ENCODE data around the gene MEG3. TPM values are rescaled to one million over a fixed set of nuclear protein-coding genes. Genes with fewer than 3 reads are reported as not detected.

The MEG3 gene
- total RNA-seq, 2 donors from 2014 or later = 0.21 TPM; not detected in 1

DNA sequence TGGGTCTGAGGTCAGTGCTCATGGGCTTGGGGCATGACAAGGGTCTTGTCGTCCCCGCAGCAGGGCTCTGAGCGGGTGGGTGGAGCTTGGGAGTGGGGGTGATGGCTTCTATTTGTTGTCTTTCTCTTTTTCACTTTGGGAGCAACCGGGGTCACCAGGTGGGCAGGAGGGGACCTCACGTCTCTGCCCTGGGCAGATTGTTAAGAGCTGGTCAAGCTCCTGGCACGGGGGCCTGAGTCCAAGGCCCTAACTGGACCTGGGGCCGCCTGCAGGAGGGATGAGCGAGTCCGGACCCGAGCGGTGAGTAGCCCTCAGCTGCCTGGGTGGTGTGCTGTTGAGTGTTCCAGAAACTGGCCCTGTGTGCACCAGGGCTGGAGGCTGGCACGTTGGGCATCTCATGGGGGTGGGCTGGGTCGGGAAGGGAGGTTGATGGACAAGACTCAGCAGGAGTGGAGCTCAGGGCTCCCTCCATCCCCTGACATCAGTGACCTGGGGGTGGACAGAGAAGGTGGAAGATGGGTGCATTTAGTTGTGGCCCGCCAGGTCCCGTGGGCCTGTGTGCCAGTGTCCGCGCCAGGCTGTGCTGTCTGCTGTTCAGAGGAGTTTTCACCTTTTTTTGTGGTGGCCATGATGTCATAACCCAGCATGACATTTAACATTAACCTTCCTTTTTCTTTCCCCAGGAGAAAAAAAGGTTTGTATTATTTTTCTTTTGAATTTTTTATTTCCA lies 50.1 kb downstream of the MEG3 start:
- Mint-ChIP-seq H3K27ac (no peak overlapping the region), H3K4me3 (no peak overlapping the region), H3K4me1 (peaks cover 2% of the 10 kb centered on the region), H3K36me3 (ENCODE audit: low read depth) (peaks cover 2% of the 10 kb centered on the region), H3K27me3 (peaks cover 22% of the 10 kb centered on the region)
- DNase-seq (no peak), ATAC-seq (no peak)
- no peaks in the 10 kb centered on the region for H3K9me3 ChIP-seq (ENCODE audit: control insufficient read depth, low read length, poor library complexity, severe bottlenecking)

DNA sequence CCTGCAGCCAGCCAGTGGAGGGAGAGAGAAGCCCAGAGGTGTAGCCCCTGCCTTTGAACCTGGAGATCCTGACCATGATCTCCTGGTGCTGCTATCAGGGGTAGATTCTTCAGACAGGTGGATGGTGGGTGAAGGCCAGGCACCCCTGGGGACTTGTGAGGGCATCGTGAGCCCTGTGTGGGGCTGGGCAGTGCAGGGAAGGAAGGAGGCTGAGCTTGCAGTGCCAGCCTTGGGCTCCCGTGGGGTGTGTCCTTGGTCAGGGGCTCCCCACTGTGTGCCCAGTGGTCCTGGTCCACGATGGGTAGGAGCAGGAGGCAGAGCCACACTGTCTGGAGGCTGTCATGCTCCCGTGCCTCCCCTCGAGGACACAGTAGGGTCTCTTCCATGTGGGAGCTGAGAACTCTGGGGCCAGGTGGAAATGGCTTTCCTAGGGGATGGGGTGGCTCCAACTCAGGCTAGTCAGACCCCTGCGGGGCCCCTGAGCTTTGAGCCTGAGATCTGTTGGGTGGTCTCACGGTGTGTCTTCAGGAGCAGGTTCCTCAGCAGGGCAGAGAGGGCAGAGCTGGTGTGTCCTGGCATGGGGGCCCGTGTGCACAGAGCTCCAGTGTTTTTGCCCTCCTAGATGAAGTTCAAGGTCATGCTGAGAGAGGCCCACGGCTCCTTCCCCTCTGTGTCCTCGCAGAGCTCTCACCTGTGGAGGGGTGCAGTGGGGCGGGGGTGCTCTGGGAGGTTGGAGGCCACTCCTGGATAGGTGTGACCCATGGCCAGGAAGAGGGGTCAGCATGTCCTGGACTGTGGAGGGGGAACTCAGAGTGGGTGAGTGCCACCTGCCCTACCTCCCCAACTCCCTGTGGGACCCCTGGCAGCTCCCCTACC lies 52.6 kb downstream of the MEG3 start:
- Mint-ChIP-seq H3K36me3 (ENCODE audit: low read depth) (peaks cover 2% of the 10 kb centered on the region), H3K4me1 (no peaks in the 10 kb centered on the region), H3K27me3 (peaks cover 27% of the 10 kb centered on the region), H3K4me3 (no peak overlapping the region), H3K27ac (no peak overlapping the region)
- ATAC-seq (no peak), DNase-seq (no peak)
- H3K9me3 ChIP-seq (ENCODE audit: control insufficient read depth, low read length, poor library complexity, severe bottlenecking) = no peaks in the 10 kb centered on the region

DNA sequence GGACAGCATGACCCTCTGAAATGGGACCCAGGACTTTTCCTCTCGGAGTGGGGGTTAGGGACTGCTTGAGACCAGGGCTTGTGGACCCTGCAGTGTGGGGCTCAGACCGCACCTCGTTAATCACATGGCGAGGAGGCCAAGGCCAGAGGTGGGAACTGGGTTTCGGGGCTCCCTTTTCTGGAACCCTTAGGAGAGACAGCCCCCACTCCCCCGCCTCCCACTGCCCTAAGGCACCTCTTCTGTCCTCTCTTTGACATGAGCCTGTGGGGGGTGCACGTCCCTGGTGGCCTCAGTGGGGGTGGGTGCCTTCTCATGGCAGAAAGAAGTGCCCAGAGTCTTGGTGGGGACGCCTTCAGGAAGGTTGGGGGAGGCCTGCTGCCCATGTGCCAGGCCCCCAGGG lies 53.3 kb downstream of the MEG3 start:
- H3K9me3 ChIP-seq (ENCODE audit: control insufficient read depth, low read length, poor library complexity, severe bottlenecking) = no peaks in the 10 kb centered on the region
- Mint-ChIP-seq H3K4me1 (no peaks in the 10 kb centered on the region), H3K4me3 (no peak overlapping the region), H3K36me3 (ENCODE audit: low read depth) (peaks cover 2% of the 10 kb centered on the region), H3K27me3 (peaks cover 27% of the 10 kb centered on the region), H3K27ac (no peak overlapping the region)
- ATAC-seq = no peak
- DNase-seq = no peak

DNA sequence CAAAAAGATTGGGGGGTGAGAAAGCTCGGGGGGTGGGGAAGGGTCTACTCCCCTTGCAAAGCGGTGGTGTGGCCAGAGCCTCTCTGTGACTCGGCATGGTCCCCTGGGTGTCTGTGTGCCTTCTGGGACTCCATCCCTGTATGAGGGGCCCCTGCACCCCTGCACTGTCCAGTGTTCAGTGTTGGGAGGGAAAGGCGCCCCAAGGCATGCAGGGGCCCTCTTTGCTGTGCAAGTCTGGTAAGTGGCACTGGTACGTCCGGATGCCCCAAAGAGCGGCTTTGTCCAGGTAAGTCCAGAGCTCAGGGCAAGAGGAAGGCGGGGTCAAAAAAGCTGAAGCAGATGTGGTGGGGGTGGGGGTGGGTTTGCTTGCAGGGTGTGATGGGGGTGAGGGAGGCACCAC lies 53.9 kb downstream of the MEG3 start:
- no peak overlapping the region for H3K27ac Mint-ChIP-seq
- no peak overlapping the region for H3K4me3 Mint-ChIP-seq
- H3K27me3 Mint-ChIP-seq = peaks cover 24% of the 10 kb centered on the region
- H3K4me1 Mint-ChIP-seq = no peaks in the 10 kb centered on the region
- ATAC-seq (no peak), DNase-seq (no peak)
- H3K36me3 Mint-ChIP-seq (ENCODE audit: low read depth) = peaks cover 2% of the 10 kb centered on the region
- no peaks in the 10 kb centered on the region for H3K9me3 ChIP-seq (ENCODE audit: control insufficient read depth, low read length, poor library complexity, severe bottlenecking)

DNA sequence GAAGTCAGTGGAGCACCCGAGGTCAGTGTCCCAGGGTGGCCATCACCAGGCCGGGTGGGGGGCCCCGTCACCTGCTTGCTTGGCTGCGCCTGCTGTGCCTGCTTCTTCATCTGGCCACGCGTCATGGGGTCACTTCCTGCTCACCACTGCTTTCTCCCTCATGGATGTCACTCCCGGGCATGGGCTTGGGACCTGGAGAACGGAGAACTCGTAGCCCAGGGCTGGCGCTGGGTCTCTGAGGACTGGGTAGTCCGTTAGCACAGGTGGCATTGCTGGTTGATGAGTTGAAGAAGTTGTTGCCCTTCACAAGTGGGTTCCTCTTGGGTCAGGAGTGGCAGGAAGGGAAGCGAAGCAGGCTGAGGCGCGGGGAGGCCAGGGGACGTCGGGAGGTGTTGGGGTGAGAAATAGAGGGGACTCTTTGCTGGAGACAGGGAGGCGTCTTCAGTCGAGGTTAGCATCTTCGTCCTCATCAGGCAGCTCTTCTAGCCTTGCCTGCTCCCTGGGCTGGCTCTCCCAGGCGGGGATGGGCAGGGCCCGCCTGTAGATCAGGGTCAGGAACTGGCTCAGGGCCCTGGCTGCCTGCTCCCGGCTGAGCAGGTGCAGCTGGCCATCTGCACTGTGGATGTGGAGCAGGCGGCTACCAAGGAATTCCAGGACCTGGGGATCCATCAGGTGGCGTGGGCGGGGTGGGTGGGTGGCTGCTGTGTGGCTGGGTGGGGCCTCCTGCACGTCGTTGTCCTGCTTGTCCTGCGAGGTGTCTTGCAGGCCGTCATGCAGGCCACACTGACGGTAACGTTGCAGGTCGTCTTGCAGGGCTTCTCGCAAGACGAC lies 54.6 kb downstream of the MEG3 start:
- Mint-ChIP-seq H3K4me3 (no peak overlapping the region), H3K4me1 (no peaks in the 10 kb centered on the region), H3K36me3 (ENCODE audit: low read depth) (peaks cover 2% of the 10 kb centered on the region)

GRCh38 chr14:100881211-100882025 lies 55.5 kb downstream of the MEG3 start:
- no peak for ATAC-seq
- H3K36me3 Mint-ChIP-seq (ENCODE audit: low read depth) = peaks cover 2% of the 10 kb centered on the region
- no peaks in the 10 kb centered on the region for H3K9me3 ChIP-seq (ENCODE audit: control insufficient read depth, low read length, poor library complexity, severe bottlenecking)
- no peak overlapping the region for H3K27ac Mint-ChIP-seq
- no peak overlapping the region for H3K4me3 Mint-ChIP-seq
- DNase-seq = no peak
- H3K27me3 Mint-ChIP-seq = peaks cover 30% of the 10 kb centered on the region
- H3K4me1 Mint-ChIP-seq = no peaks in the 10 kb centered on the region

More for the DNA sequence above, 54.6 kb downstream of the MEG3 start:
- no peak overlapping the region for H3K27ac Mint-ChIP-seq
- ATAC-seq (no peak), DNase-seq (no peak)
- H3K27me3 Mint-ChIP-seq = peaks cover 24% of the 10 kb centered on the region
- no peaks in the 10 kb centered on the region for H3K9me3 ChIP-seq (ENCODE audit: control insufficient read depth, low read length, poor library complexity, severe bottlenecking)

GRCh38 chr14:100882026-100882967 lies 56.4 kb downstream of the MEG3 start:
- DNase-seq (no peak), ATAC-seq (no peak)
- no peaks in the 10 kb centered on the region for H3K9me3 ChIP-seq (ENCODE audit: control insufficient read depth, low read length, poor library complexity, severe bottlenecking)
- Mint-ChIP-seq H3K4me3 (no peak overlapping the region), H3K36me3 (ENCODE audit: low read depth) (peaks cover 2% of the 10 kb centered on the region), H3K4me1 (no peaks in the 10 kb centered on the region), H3K27me3 (peaks cover 31% of the 10 kb centered on the region), H3K27ac (no peak overlapping the region)

DNA sequence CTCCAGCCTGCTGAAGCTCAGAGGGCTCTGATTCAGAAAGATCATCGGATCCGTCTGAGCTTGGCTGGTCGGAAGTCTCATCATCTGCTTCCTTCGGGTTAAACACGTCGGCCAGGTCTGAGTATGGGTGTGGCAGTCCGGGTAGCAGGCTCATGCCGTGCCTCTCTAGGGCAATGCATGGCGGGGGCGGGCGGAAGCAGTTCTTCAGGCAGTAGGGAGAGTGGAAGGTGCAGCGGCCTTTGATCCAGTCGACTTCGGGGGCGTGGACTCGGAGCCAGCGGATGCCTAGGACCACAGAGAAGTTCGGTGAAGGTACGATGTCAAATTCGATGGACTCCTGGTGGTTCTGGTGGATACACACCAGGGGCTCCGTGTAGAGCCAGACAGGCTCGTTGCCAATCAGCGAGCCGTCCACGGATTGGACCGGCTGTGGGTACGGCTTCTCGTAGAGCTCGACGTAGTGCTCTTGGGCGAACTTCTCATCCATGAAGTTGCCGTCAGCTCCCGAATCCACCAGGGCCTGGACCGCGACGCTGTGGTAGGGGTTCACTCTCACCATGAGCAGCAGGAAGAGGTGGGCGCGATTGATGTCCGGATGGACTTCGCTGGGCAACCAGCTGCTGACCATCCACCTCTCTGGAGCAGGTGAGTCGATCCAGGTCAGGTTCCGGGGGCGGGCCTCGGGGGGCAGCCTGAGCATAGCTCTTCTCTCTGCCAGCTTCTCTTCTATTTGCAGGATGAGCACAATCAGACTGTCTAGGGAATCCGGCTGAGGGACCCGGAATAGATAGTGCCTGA lies 57.3 kb downstream of the MEG3 start:
- ATAC-seq (no peak), DNase-seq (no peak)
- Mint-ChIP-seq H3K36me3 (ENCODE audit: low read depth) (peaks cover 2% of the 10 kb centered on the region), H3K27ac (no peak overlapping the region), H3K27me3 (peaks cover 35% of the 10 kb centered on the region), H3K4me3 (no peak overlapping the region), H3K4me1 (no peaks in the 10 kb centered on the region)
- H3K9me3 ChIP-seq (ENCODE audit: control insufficient read depth, low read length, poor library complexity, severe bottlenecking) = no peaks in the 10 kb centered on the region

DNA sequence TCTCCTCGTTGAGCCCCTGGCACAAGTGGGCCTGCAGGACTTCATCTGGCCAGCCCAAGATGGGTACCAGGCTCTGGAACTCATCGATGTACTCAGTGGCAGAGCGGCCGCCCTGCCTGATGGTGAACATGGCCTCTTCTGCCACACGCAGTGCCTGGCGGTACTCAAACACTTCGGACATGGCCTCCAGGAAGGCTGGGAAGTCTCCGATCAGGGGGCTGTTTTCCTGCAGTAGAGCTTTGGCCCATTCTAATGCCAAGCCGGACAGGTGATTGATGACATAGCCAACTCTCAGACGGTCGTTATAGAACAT lies 57.8 kb downstream of the MEG3 start:
- no peak overlapping the region for H3K4me3 Mint-ChIP-seq
- H3K27ac Mint-ChIP-seq = no peak overlapping the region
- no peak for ATAC-seq
- DNase-seq = no peak
- peaks cover 34% of the 10 kb centered on the region for H3K27me3 Mint-ChIP-seq
- no peaks in the 10 kb centered on the region for H3K9me3 ChIP-seq (ENCODE audit: control insufficient read depth, low read length, poor library complexity, severe bottlenecking)
- H3K4me1 Mint-ChIP-seq = no peaks in the 10 kb centered on the region
- H3K36me3 Mint-ChIP-seq (ENCODE audit: low read depth) = peaks cover 2% of the 10 kb centered on the region

GRCh38 chr14:100884456-100884855 lies 58.5 kb downstream of the MEG3 start:
- Mint-ChIP-seq H3K36me3 (ENCODE audit: low read depth) (peaks cover 2% of the 10 kb centered on the region), H3K4me1 (no peaks in the 10 kb centered on the region), H3K27me3 (peaks cover 40% of the 10 kb centered on the region), H3K4me3 (no peak overlapping the region), H3K27ac (no peak overlapping the region)
- no peaks in the 10 kb centered on the region for H3K9me3 ChIP-seq (ENCODE audit: control insufficient read depth, low read length, poor library complexity, severe bottlenecking)
- DNase-seq (no peak), ATAC-seq (no peak)

DNA sequence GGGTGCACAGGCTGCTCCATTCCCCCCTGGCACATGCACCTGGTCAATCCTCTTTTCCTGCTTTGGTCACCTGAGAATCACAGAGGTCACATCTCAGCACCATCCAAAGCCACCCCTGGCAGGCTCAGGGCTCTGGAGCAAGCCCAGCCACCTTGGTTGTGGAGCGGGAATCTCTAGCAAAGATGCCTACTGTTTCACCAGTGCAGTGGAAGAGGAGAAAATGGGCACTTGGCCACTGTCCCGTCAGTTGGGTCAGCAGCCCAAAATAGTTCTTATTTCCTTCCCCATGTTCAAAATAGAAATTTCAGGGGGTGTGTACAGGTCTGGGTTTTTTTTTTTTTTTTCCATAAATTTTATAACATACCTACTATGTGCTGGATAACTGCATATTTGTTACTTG lies 59.3 kb downstream of the MEG3 start:
- no peak for ATAC-seq
- DNase-seq = no peak
- no peaks in the 10 kb centered on the region for H3K4me1 Mint-ChIP-seq
- H3K27me3 Mint-ChIP-seq = peaks cover 43% of the 10 kb centered on the region
- no peak overlapping the region for H3K4me3 Mint-ChIP-seq
- H3K27ac Mint-ChIP-seq = no peak overlapping the region
- H3K9me3 ChIP-seq (ENCODE audit: control insufficient read depth, low read length, poor library complexity, severe bottlenecking) = no peaks in the 10 kb centered on the region
- no peaks in the 10 kb centered on the region for H3K36me3 Mint-ChIP-seq (ENCODE audit: low read depth)
